GM12891 (cell line): ENCODE data around the gene DMKN.

Experiments used
- PAX5 ChIP-seq: IDR thresholded peaks from 2 replicates; pipeline ENCODE4 v1.6.1; 2011; ENCODE audit warnings: low read length, moderate library complexity, mild to moderate bottlenecking; ENCODE audit not compliant: insufficient read depth, severe bottlenecking
- POLR2A ChIP-seq: IDR thresholded peaks from 2 replicates; pipeline ENCODE4 v1.6.1; 2011; ENCODE audit warnings: low read depth, low read length, control low read depth
- POLR2AphosphoS5 ChIP-seq: IDR thresholded peaks from 2 replicates; pipeline ENCODE4 v1.6.1; 2011; ENCODE audit warnings: low read depth, low read length, control low read depth
- POU2F2 ChIP-seq: IDR thresholded peaks from 2 replicates; pipeline ENCODE4 v1.6.1; 2011; ENCODE audit warnings: low read depth, mild to moderate bottlenecking, control low read depth, low read length, moderate library complexity
- SPI1 ChIP-seq: IDR thresholded peaks from 2 replicates; pipeline ENCODE4 v1.6.1; 2011; ENCODE audit warnings: low read depth, low read length, control low read depth
- TAF1 ChIP-seq: IDR thresholded peaks from 2 replicates; pipeline ENCODE4 v1.6.1; 2011; ENCODE audit warnings: low read depth, low read length, control low read depth

GRCh38 chr19:35555301-35556005 lies 42.0 kb upstream of the DMKN start:
- no peak for TF ChIP-seq POLR2AphosphoS5
- no peak for TF ChIP-seq TAF1
- no peak for TF ChIP-seq POLR2A
- no peak for TF ChIP-seq SPI1
- no peak for TF ChIP-seq PAX5
- no peak for TF ChIP-seq POU2F2
